ENCODE data around the gene SPDYE3. TPM values are rescaled to one million over a fixed set of nuclear protein-coding genes. Genes with fewer than 3 reads are reported as not detected.

SPDYE3 gene
- total RNA-seq, 1 experiment from 2014 or later: not detected

- Mint-ChIP-seq H3K36me3 (ENCODE audit: insufficient read depth in 1 of 3, low read depth in 3 of 3) (peaks cover 5 to 11% (median 6%) of the 10 kb centered on the region in 3 experiments; a peak in 6 of 7 replicates), H3K4me3 (no peak overlapping the region; a peak in 1 of 5 replicates), H3K27ac (peak overlapping the region in 2 of 3 experiments; percentile 10 to 84; a peak in 2 of 7 replicates), H3K9me3 (no peaks in the 10 kb centered on the region), H3K27me3 (ENCODE audit: low read depth) (peaks cover 4% of the 10 kb centered on the region; the same call in 1 of the 2 replicates), H3K4me1 (peaks cover 25 to 34% of the 10 kb centered on the region in 2 experiments)
- Histone ChIP-seq H4K20me1 (ENCODE audit: control insufficient read depth, insufficient read depth, insufficient read length) (no peaks in the 10 kb centered on the region), H3K18ac (ENCODE audit: insufficient read length, low read depth, low read length) (no peak overlapping the region), H2BK20ac (ENCODE audit: low read depth, low read length, poor library complexity, severe bottlenecking) (no peak overlapping the region), H3K4me2 (ENCODE audit: insufficient read depth, insufficient read length, low read length) (no peak overlapping the region), H3K9me3 (ENCODE audit: control insufficient read depth, low read depth, low read length) (no peaks in the 10 kb centered on the region), H3K79me1 (ENCODE audit: insufficient read depth, low read depth, low read length, poor library complexity, severe bottlenecking) (peaks cover 2% of the 10 kb centered on the region), H4K5ac (ENCODE audit: insufficient read length, low read depth, low read length) (no peak overlapping the region), H2AFZ (ENCODE audit: low read length) (no peak overlapping the region), H3K14ac (ENCODE audit: insufficient read depth, low read length) (no peak overlapping the region), H3K23ac (ENCODE audit: insufficient read length, low read depth, low read length) (no peak overlapping the region), H3K27me3 (ENCODE audit: insufficient read depth, low read length) (no peaks in the 10 kb centered on the region), H3K56ac (ENCODE audit: insufficient read length, low read depth, low read length) (no peak overlapping the region), H3K9ac (ENCODE audit: extremely low read depth, insufficient read length, low read length) (no peak overlapping the region), H3K79me2 (ENCODE audit: insufficient read depth, low read length) (peaks cover 1% of the 10 kb centered on the region; the same call in 1 of the 2 replicates), H4K8ac (replicated peaks; ENCODE audit: insufficient read length, low read depth, low read length) (no peak overlapping the region), H3K4ac (ENCODE audit: low read depth, low read length) (no peak overlapping the region), H2BK15ac (ENCODE audit: low read depth, low read length) (no peak overlapping the region), H2AK5ac (ENCODE audit: insufficient read length, low read length) (no peak overlapping the region), H4K91ac (ENCODE audit: insufficient read length, low read depth, low read length) (no peak overlapping the region), H3K27ac (ENCODE audit: insufficient read length, low read depth, low read length) (no peak overlapping the region), H3T11ph (ENCODE audit: low read length) (no peak overlapping the region), H2BK120ac (ENCODE audit: low read depth, low read length, poor library complexity, severe bottlenecking) (no peak overlapping the region), H2BK5ac (ENCODE audit: insufficient read length, low read length) (no peak overlapping the region), H2BK12ac (ENCODE audit: insufficient read length, low read depth, low read length) (no peak overlapping the region), H3K23me2 (ENCODE audit: insufficient read length, low read depth, low read length, poor library complexity, severe bottlenecking) (peaks cover 5% of the 10 kb centered on the region), H3K4me1 (ENCODE audit: insufficient read depth, low read length) (no peaks in the 10 kb centered on the region; the same call in 1 of the 2 replicates)
- no CpG with 5 or more reads among the region's 10 CpGs for WGBS (ENCODE audit: extremely low coverage, insufficient read length, low lambda C conversion rate)
- no peak for DNase-seq
- no peak for TF ChIP-seq CTCF (conservative IDR thresholded peaks at IDR 0.05)
Observed at GRCh38 chr7:100266576-100267354, 40.7 kb upstream of the SPDYE3 start.

All from H9 (cell line).